ENCODE data around the gene SLC38A9.

Gene SLC38A9

GRCh38 chr5:55649963-55650362 lies 62.2 kb downstream of the SLC38A9 start:
- DNase-seq, result no peak

- DNase-seq, result no peak
Observed at GRCh38 chr5:55645304-55645703, 66.8 kb downstream of the SLC38A9 start.

GRCh38 chr5:55638455-55638854 lies 73.7 kb downstream of the SLC38A9 start:
- no peak for DNase-seq

- no peak for DNase-seq
Observed at GRCh38 chr5:55638051-55638450, 74.1 kb downstream of the SLC38A9 start.

- no peak for DNase-seq
Observed at GRCh38 chr5:55636683-55637082, 75.4 kb downstream of the SLC38A9 start.

GRCh38 chr5:55636177-55636576 lies 75.9 kb downstream of the SLC38A9 start:
- no peak for DNase-seq

GRCh38 chr5:55634866-55635265 lies 77.3 kb downstream of the SLC38A9 start:
- no peak for DNase-seq

- DNase-seq, result no peak
Observed at GRCh38 chr5:55634209-55634805, 77.8 kb downstream of the SLC38A9 start.

GRCh38 chr5:55633574-55634208 lies 78.4 kb downstream of the SLC38A9 start:
- no peak for DNase-seq

GRCh38 chr5:55629815-55630214 lies 82.3 kb downstream of the SLC38A9 start:
- no peak for DNase-seq

GRCh38 chr5:55626790-55627189 lies 85.3 kb downstream of the SLC38A9 start:
- no peak for DNase-seq

GRCh38 chr5:55625913-55626312 lies 86.2 kb downstream of the SLC38A9 start:
- no peak for DNase-seq

GRCh38 chr5:55625589-55625909 lies 86.6 kb downstream of the SLC38A9 start:
- no peak for DNase-seq

GRCh38 chr5:55624841-55625588 lies 87.1 kb downstream of the SLC38A9 start:
- DNase-seq, result no peak

- no peak for DNase-seq
Observed at GRCh38 chr5:55623789-55624188, 88.3 kb downstream of the SLC38A9 start.

- DNase-seq, result no peak
Observed at GRCh38 chr5:55622460-55622859, 89.7 kb downstream of the SLC38A9 start.

GRCh38 chr5:55621229-55621628 lies 90.9 kb downstream of the SLC38A9 start:
- no peak for DNase-seq

- DNase-seq, result no peak
Observed at GRCh38 chr5:55620766-55621160, 91.4 kb downstream of the SLC38A9 start.

GRCh38 chr5:55620009-55620765 lies 91.9 kb downstream of the SLC38A9 start:
- no peak for DNase-seq

GRCh38 chr5:55618318-55618717 lies 93.8 kb downstream of the SLC38A9 start:
- no peak for DNase-seq

GRCh38 chr5:55613112-55613868 lies 98.8 kb downstream of the SLC38A9 start:
- no peak for DNase-seq

GRCh38 chr5:55610542-55610941 lies 101.6 kb downstream of the SLC38A9 start:
- no peak for DNase-seq

- no peak for DNase-seq
Observed at GRCh38 chr5:55609413-55609812, 102.7 kb downstream of the SLC38A9 start.

Measured in AML-193 (cell line).